Activated CD8-positive, alpha-beta T cell treated with anti-CD3 and anti-CD28 coated beads for 36 hours (primary cell): ENCODE results near the gene DIAPH3. TPM values are rescaled to one million over a fixed set of nuclear protein-coding genes. Genes with fewer than 3 reads are reported as not detected.

ENCODE experiments used
- ATAC-seq: fragments of 200-7000 bp; cut with Tn5 transposase; one replicate; pipeline ENCODE4 v1.10.0; 2021; ENCODE audit warnings: mild to moderate bottlenecking, moderate library complexity
- CTCF ChIA-PET: fragments of 350-600 bp; sonication (Branson Sonifier 250); formaldehyde crosslinking; loops from one replicate; lab custom pipeline; 2021; ENCODE audit warnings: antibody characterized with exemption; lab: Charles Lee
- POLR2A ChIA-PET: fragments of 350-600 bp; sonication (Branson Sonifier 250); formaldehyde crosslinking; loops from one replicate; lab custom pipeline; 2021; ENCODE audit warnings: antibody characterized with exemption; lab: Charles Lee
- DNase-seq: peaks from one replicate; pipeline ENCODE4 v3.0.0-alpha.2; 2020
- H3K27ac Mint-ChIP-seq: one replicate; pipeline ENCODE4 v1.8.0; 2021; ENCODE audit warnings: mild to moderate bottlenecking, mixed read lengths
- H3K27me3 Mint-ChIP-seq: one replicate; pipeline ENCODE4 v1.8.0; 2021; ENCODE audit warnings: mixed read lengths
- H3K36me3 Mint-ChIP-seq: one replicate; pipeline ENCODE4 v1.8.0; 2021; ENCODE audit warnings: low read depth, mixed read lengths
- H3K4me1 Mint-ChIP-seq: one replicate; pipeline ENCODE4 v1.8.0; 2021; ENCODE audit warnings: low read depth, mixed read lengths
- H3K4me3 Mint-ChIP-seq: one replicate; pipeline ENCODE4 v1.8.0; 2021; ENCODE audit warnings: mild to moderate bottlenecking, moderate library complexity, mixed read lengths
- H3K9me3 Mint-ChIP-seq: one replicate; pipeline ENCODE4 v1.8.0; 2021; ENCODE audit warnings: mixed read lengths
- CTCF ChIP-seq: fragments of 200-600 bp; IDR thresholded peaks from one replicate; pipeline ENCODE4 v1.8.0; 2022; ENCODE audit warnings: antibody characterized with exemption, mild to moderate bottlenecking
- intact Hi-C: fragments of 100-400 bp; cut with micrococcal nuclease; formaldehyde crosslinking; loops from one replicate; pipeline ENCODE4 v1.10.0; 2022
- total RNA-seq, 2 experiments: library from RNA; stranded (reverse); gene quantifications; one replicate each; pipeline ENCODE4 v1.2.3, GENCODE V29; 2021

The DIAPH3 gene
- total RNA-seq, 2 experiments from 2014 or later: 23.0 to 25.4 TPM

DNA sequence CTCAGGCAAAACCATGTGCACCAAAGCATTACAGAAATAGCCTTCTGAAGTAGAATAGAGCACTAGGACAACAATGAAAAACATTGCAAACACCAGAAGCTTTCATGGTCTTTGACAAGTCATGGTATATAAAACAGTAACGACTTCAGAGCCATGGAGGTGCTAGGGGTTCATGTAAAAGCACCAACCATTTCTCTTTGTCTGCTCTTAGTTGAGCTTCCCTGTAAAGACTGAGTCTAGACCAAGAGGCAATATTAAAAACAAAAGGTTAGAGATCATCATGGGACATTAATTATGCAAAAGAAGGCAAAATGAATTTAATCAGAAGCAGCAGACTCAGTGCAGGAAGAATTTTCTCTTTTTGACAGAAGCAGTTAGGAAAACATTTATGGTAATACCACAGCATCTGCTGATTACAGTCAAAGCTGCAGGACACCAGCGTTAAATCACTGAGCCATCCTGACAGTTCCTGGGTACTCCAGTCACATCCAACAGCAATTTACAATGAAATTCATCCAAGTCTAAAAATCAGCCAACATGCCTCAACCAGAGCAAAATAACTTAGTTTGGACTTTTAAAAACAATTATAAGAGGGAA lies 476.8 kb downstream of the DIAPH3 start:
- Mint-ChIP-seq H3K9me3 (no peaks in the 10 kb centered on the region), H3K27ac (no peak overlapping the region), H3K4me3 (no peak overlapping the region), H3K27me3 (no peaks in the 10 kb centered on the region), H3K4me1 (no peaks in the 10 kb centered on the region), H3K36me3 (no peaks in the 10 kb centered on the region)
- CTCF ChIA-PET: interaction anchor here (1.4 to 1.5 kb wide), 2 partner anchors 11 to 84 kb away, joined by 3 read pairs; no protein-coding TSS in a partner anchor
- no peak for DNase-seq
- POLR2A ChIA-PET: interaction anchor here (0.6 kb wide), 1 partner anchor 724 kb away, joined by 4 read pairs; no protein-coding TSS in a partner anchor
- intact Hi-C loops: no loop called here
- TF ChIP-seq CTCF: no peak
- no peak for ATAC-seq

- CTCF ChIA-PET: interaction anchor here (0.6 to 1.3 kb wide), 3 partner anchors 11 to 105 kb away, joined by 3 read pairs; no protein-coding TSS in a partner anchor
- Mint-ChIP-seq H3K27me3 (no peaks in the 10 kb centered on the region), H3K9me3 (no peaks in the 10 kb centered on the region), H3K4me3 (no peak overlapping the region), H3K36me3 (no peaks in the 10 kb centered on the region), H3K27ac (no peak overlapping the region), H3K4me1 (no peaks in the 10 kb centered on the region)
- intact Hi-C loops: loop anchor here (5.0 kb wide), 1 partner anchor 653 kb away; no protein-coding TSS in a partner anchor
- DNase-seq: no peak
- ATAC-seq: no peak
- POLR2A ChIA-PET: no interaction called here
- TF ChIP-seq CTCF: no peak
Measured at GRCh38 chr13:59684105-59684504, 479.6 kb downstream of the DIAPH3 start.

- Mint-ChIP-seq H3K4me3 (no peak overlapping the region), H3K36me3 (no peaks in the 10 kb centered on the region), H3K27ac (no peak overlapping the region), H3K27me3 (no peaks in the 10 kb centered on the region), H3K9me3 (no peaks in the 10 kb centered on the region), H3K4me1 (no peaks in the 10 kb centered on the region)
- no peak for DNase-seq
- ChIA-PET CTCF (interaction anchor here (1.0 to 1.5 kb wide), 3 partner anchors 8 to 655 kb away, joined by 3 to 4 read pairs (median 3); no protein-coding TSS in a partner anchor), POLR2A (no interaction called here)
- no peak for TF ChIP-seq CTCF
- intact Hi-C loops: loop anchor here (5.0 kb wide), 1 partner anchor 656 kb away; no protein-coding TSS in a partner anchor
- ATAC-seq: no peak
Measured at GRCh38 chr13:59681636-59682311, 482.0 kb downstream of the DIAPH3 start.

- ChIA-PET POLR2A (no interaction called here), CTCF (interaction anchor here (0.7 to 1.6 kb wide), 10 partner anchors 8 to 657 kb away, joined by 3 to 4 read pairs (median 3); no protein-coding TSS in a partner anchor)
- ATAC-seq: no peak
- Mint-ChIP-seq H3K4me1 (no peaks in the 10 kb centered on the region), H3K27ac (no peak overlapping the region), H3K4me3 (no peak overlapping the region), H3K36me3 (no peaks in the 10 kb centered on the region), H3K9me3 (no peaks in the 10 kb centered on the region), H3K27me3 (no peaks in the 10 kb centered on the region)
- TF ChIP-seq CTCF: peak; percentile 70
- intact Hi-C loops: loop anchor here (5.0 kb wide), 1 partner anchor 657 kb away; no protein-coding TSS in a partner anchor
- DNase-seq: no peak
Measured at GRCh38 chr13:59680429-59681024, 483.2 kb downstream of the DIAPH3 start.
